Measurements from ENCODE around the gene PDZD7.
A peak's percentile ranks its signal among the peaks of the same experiment; 100 is the strongest.

The PDZD7 gene

GRCh38 chr10:101031128-101031795 lies at the start of gene PDZD7, which contains the start of gene SFXN3:
Gene PDZD7, minus strand, starts transcription at chr10:101031129. Its CDS starts 910 bp downstream, at chr10:101030219.
Gene SFXN3, plus strand, starts transcription at chr10:101031234. Its CDS starts 3,461 bp downstream, at chr10:101034695.
- in situ Hi-C loops (cut with HindIII; ENCODE audit: low sequenced_read_pairs), result no loop called here
- H3K4me3 ChIP-seq (ENCODE audit: low read depth, low read length), result peak within 1 kb of the TSS; percentile 91
- TF ChIP-seq, protein P1, sequence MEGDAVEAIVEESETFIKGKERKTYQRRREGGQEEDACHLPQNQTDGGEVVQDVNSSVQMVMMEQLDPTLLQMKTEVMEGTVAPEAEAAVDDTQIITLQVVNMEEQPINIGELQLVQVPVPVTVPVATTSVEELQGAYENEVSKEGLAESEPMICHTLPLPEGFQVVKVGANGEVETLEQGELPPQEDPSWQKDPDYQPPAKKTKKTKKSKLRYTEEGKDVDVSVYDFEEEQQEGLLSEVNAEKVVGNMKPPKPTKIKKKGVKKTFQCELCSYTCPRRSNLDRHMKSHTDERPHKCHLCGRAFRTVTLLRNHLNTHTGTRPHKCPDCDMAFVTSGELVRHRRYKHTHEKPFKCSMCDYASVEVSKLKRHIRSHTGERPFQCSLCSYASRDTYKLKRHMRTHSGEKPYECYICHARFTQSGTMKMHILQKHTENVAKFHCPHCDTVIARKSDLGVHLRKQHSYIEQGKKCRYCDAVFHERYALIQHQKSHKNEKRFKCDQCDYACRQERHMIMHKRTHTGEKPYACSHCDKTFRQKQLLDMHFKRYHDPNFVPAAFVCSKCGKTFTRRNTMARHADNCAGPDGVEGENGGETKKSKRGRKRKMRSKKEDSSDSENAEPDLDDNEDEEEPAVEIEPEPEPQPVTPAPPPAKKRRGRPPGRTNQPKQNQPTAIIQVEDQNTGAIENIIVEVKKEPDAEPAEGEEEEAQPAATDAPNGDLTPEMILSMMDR (IDR thresholded peaks at IDR 0.05; ENCODE audit: low read depth, low read length), result no peak
- DNase-seq (ENCODE audit: low read depth, low spot score), result peak; percentile 94

DNA sequence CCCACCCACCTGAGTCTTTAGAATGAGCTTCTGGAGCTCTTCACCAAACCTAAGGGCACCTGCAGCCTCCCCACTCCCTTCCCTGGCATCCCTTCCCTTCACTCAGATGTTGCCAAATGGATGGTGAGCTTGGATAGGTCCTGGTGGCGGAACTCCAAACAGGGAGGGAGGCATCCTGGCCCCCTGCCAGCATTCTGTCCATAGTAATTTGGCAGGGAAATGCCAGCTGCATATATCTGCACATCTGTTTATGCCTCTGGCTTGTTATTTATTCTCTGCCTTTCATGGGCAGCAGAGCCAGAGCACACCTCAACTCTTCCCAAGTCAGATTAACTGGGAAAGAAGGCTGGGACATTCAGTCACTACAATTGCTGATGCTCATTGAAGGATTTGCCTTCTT lies 48.9 kb upstream of the PDZD7 start:
- in situ Hi-C loops (cut with HindIII; ENCODE audit: low sequenced_read_pairs), result no loop called here
- no peak overlapping the region for H3K4me3 ChIP-seq (ENCODE audit: low read depth, low read length)
- no peak for DNase-seq (ENCODE audit: low read depth, low spot score)
- TF ChIP-seq, protein P1 (IDR thresholded peaks at IDR 0.05; ENCODE audit: low read depth, low read length), result no peak

- H3K4me3 ChIP-seq (ENCODE audit: low read depth, low read length), result no peak overlapping the region
- DNase-seq (ENCODE audit: low read depth, low spot score), result no peak
- in situ Hi-C loops (cut with HindIII; ENCODE audit: low sequenced_read_pairs), result no loop called here
- TF ChIP-seq, protein P1 (IDR thresholded peaks at IDR 0.05; ENCODE audit: low read depth, low read length), result no peak
Observed at GRCh38 chr10:101076630-101077029, 45.7 kb upstream of the PDZD7 start.

- no peak for DNase-seq (ENCODE audit: low read depth, low spot score)
- no peak overlapping the region for H3K4me3 ChIP-seq (ENCODE audit: low read depth, low read length)
- in situ Hi-C loops (cut with HindIII; ENCODE audit: low sequenced_read_pairs), result no loop called here
- TF ChIP-seq, protein P1 (IDR thresholded peaks at IDR 0.05; ENCODE audit: low read depth, low read length), result no peak
Observed at GRCh38 chr10:101075775-101076174, 44.8 kb upstream of the PDZD7 start.

DNA sequence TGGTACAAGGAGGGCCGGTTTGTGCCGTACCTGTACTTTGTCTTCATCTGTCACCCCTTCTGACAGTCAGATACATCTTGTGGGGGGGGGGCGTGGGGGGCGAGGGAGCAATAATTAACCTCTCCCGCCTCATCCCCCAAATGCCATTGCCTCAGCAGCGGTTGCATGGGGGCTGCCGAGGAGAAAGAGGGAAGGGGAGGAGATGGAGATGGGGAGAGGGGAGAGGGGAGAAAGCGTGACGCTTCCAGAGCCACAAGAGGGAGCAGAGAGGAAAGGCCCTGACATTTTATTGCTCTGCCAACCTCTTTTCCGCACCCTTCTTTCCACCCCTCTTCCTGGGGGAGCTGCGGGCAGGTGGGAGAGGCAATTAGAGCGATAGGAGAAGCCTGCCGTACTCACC lies 42.7 kb upstream of the PDZD7 start:
- TF ChIP-seq, protein P1 (IDR thresholded peaks at IDR 0.05; ENCODE audit: low read depth, low read length), result peak; percentile 17
- in situ Hi-C loops (cut with HindIII; ENCODE audit: low sequenced_read_pairs), result no loop called here

GRCh38 chr10:101072923-101073322 lies 42.0 kb upstream of the PDZD7 start:
- DNase-seq (ENCODE audit: low read depth, low spot score), result no peak
- in situ Hi-C loops (cut with HindIII; ENCODE audit: low sequenced_read_pairs), result no loop called here
- TF ChIP-seq, protein P1 (IDR thresholded peaks at IDR 0.05; ENCODE audit: low read depth, low read length), result no peak
- H3K4me3 ChIP-seq (ENCODE audit: low read depth, low read length), result no peak overlapping the region

More for the DNA sequence above, 42.7 kb upstream of the PDZD7 start:
- no peak for DNase-seq (ENCODE audit: low read depth, low spot score)
- no peak overlapping the region for H3K4me3 ChIP-seq (ENCODE audit: low read depth, low read length)

Data from astrocyte of the spinal cord (primary cell).